Parathyroid adenoma (tissue), 2 donors: Measurements from ENCODE around the gene ARHGAP26.

Experiments used
- H2AFZ ChIP-seq: fragments of 300-600 bp; sonication (generic); one replicate; pipeline ENCODE4 v1.7.0; 2017; ENCODE audit warnings: antibody characterized with exemption, mild to moderate bottlenecking
- H3K27ac ChIP-seq: fragments of 300-600 bp; sonication (generic); one replicate; pipeline ENCODE4 v1.7.0; 2017
- H3K27me3 ChIP-seq: fragments of 300-600 bp; sonication (generic); one replicate; pipeline ENCODE4 v1.7.0; 2017; ENCODE audit warnings: low read length; ENCODE audit not compliant: control insufficient read depth, insufficient read depth
- H3K36me3 ChIP-seq: fragments of 300-600 bp; sonication (generic); one replicate; pipeline ENCODE4 v1.7.0; 2017; ENCODE audit warnings: low read length; ENCODE audit not compliant: control insufficient read depth, insufficient read depth
- H3K4me1 ChIP-seq: fragments of 300-600 bp; sonication (generic); one replicate; pipeline ENCODE4 v1.7.0; 2017; ENCODE audit warnings: control low read depth
- H3K4me2 ChIP-seq: fragments of 300-600 bp; sonication (generic); one replicate; pipeline ENCODE4 v1.7.0; 2017; ENCODE audit warnings: low read length
- H3K4me3 ChIP-seq: fragments of 300-600 bp; sonication (generic); one replicate; pipeline ENCODE4 v1.7.0; 2017; ENCODE audit warnings: low read depth, low read length
- H3K79me2 ChIP-seq: fragments of 300-600 bp; sonication (generic); one replicate; pipeline ENCODE4 v1.7.0; 2017; ENCODE audit warnings: control low read depth
- H3K9ac ChIP-seq: fragments of 300-600 bp; sonication (generic); one replicate; pipeline ENCODE4 v1.7.0; 2017; ENCODE audit warnings: mild to moderate bottlenecking
- H3K9me3 ChIP-seq: fragments of 300-600 bp; sonication (generic); one replicate; pipeline ENCODE4 v1.7.0; 2017; ENCODE audit warnings: low read length; ENCODE audit not compliant: control insufficient read depth
- TF ChIP-seq, protein P1 (sequence below): fragments of 300-600 bp; sonication (generic); IDR thresholded peaks from one replicate; pipeline ENCODE4 v1.7.0; 2017; ENCODE audit warnings: antibody characterized with exemption, mild to moderate bottlenecking
- donor health status: primary hyperparathyroidism.

ARHGAP26 gene

DNA sequence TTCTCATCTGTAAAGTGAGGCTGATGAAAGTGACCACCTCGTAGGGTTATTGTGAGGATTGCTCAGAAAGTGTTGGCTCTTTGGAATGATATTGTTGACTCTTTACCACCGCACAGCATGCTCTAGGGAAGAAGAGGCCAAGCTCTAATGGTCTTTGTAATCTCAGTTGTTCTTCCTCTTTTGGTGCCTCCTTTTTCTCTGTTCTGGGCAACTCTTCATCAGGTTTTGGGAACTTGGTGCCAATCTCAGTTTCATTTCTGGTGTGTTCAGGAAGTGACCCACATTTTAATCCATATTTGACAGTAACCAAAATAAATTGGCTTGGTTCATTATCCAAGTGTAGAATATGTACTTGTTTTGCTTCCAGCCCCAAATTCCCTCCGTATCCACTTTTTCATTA, 25.1 kb downstream of the ARHGAP26 start:
- no peaks in the 10 kb centered on the region for H3K4me1 ChIP-seq
- H3K79me2 ChIP-seq = no peaks in the 10 kb centered on the region
- TF ChIP-seq, protein P1, sequence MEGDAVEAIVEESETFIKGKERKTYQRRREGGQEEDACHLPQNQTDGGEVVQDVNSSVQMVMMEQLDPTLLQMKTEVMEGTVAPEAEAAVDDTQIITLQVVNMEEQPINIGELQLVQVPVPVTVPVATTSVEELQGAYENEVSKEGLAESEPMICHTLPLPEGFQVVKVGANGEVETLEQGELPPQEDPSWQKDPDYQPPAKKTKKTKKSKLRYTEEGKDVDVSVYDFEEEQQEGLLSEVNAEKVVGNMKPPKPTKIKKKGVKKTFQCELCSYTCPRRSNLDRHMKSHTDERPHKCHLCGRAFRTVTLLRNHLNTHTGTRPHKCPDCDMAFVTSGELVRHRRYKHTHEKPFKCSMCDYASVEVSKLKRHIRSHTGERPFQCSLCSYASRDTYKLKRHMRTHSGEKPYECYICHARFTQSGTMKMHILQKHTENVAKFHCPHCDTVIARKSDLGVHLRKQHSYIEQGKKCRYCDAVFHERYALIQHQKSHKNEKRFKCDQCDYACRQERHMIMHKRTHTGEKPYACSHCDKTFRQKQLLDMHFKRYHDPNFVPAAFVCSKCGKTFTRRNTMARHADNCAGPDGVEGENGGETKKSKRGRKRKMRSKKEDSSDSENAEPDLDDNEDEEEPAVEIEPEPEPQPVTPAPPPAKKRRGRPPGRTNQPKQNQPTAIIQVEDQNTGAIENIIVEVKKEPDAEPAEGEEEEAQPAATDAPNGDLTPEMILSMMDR = no peak
- no peaks in the 10 kb centered on the region for H3K9me3 ChIP-seq
- no peak overlapping the region for H3K9ac ChIP-seq
- no peak overlapping the region for H3K4me2 ChIP-seq
- H2AFZ ChIP-seq = no peak overlapping the region
- no peaks in the 10 kb centered on the region for H3K36me3 ChIP-seq
- no peak overlapping the region for H3K4me3 ChIP-seq
- H3K27me3 ChIP-seq = no peaks in the 10 kb centered on the region
- H3K27ac ChIP-seq = no peak overlapping the region

DNA sequence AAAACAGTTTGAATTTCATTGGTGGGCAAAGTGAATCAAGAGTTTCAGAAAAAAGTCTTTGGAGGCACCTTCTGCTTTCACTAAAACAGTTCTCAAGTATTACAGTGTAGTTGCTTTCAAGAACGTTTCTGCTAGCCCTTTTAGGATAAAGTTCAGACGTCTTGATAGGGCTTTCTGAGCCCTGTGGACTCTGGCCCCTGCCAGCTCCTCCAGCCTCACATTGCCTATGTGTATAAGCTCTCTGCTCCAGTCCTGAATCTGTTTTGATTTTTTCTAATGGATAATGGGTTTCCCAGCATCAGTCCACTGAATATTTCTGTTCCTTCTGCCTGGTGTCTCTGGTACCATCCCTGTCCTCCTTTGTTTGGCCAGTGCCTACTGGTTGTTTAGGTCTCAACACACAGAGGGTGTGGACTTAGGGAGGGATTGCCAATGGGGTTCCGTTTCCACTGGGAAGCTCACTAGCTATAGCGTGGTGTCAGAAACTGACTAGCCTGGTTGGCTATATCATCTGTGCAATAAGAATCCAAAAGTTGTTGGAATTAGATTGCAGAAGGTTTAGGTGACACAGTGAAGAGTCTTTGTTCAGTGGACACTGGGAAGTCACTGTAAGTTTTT, 26.4 kb downstream of the ARHGAP26 start:
- TF ChIP-seq, protein P1 = no peak
- no peak overlapping the region for H3K27ac ChIP-seq
- no peak overlapping the region for H3K4me3 ChIP-seq
- H3K79me2 ChIP-seq = no peaks in the 10 kb centered on the region
- no peaks in the 10 kb centered on the region for H3K9me3 ChIP-seq
- H3K36me3 ChIP-seq = no peaks in the 10 kb centered on the region
- H2AFZ ChIP-seq = no peak overlapping the region
- no peaks in the 10 kb centered on the region for H3K27me3 ChIP-seq
- H3K9ac ChIP-seq = no peak overlapping the region
- H3K4me2 ChIP-seq = no peak overlapping the region
- no peaks in the 10 kb centered on the region for H3K4me1 ChIP-seq

DNA sequence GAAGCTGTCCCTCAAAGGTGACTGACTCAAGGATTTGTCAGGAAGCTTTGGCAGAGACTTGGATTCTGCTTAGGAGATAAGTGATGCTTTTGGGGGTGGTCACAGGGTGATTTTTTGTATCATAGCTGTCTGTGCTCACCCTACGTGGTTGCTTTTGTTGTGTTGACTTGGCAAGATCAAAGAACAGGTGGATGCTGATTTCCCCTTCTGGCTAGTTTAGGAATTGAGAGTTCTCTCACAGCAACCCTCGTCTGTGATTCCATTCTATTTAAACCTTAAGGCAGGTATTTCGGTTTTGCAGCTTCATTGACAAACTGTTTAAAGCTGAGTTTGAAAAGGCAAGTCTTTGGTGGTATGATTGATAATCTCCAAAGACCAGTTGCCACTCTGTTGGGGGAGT, 27.2 kb downstream of the ARHGAP26 start:
- no peaks in the 10 kb centered on the region for H3K36me3 ChIP-seq
- TF ChIP-seq, protein P1 = no peak
- no peaks in the 10 kb centered on the region for H3K9me3 ChIP-seq
- H3K4me3 ChIP-seq = no peak overlapping the region
- H3K9ac ChIP-seq = no peak overlapping the region
- no peaks in the 10 kb centered on the region for H3K79me2 ChIP-seq
- no peak overlapping the region for H2AFZ ChIP-seq
- H3K27me3 ChIP-seq = no peaks in the 10 kb centered on the region
- no peak overlapping the region for H3K4me2 ChIP-seq
- H3K27ac ChIP-seq = no peak overlapping the region
- no peaks in the 10 kb centered on the region for H3K4me1 ChIP-seq

DNA sequence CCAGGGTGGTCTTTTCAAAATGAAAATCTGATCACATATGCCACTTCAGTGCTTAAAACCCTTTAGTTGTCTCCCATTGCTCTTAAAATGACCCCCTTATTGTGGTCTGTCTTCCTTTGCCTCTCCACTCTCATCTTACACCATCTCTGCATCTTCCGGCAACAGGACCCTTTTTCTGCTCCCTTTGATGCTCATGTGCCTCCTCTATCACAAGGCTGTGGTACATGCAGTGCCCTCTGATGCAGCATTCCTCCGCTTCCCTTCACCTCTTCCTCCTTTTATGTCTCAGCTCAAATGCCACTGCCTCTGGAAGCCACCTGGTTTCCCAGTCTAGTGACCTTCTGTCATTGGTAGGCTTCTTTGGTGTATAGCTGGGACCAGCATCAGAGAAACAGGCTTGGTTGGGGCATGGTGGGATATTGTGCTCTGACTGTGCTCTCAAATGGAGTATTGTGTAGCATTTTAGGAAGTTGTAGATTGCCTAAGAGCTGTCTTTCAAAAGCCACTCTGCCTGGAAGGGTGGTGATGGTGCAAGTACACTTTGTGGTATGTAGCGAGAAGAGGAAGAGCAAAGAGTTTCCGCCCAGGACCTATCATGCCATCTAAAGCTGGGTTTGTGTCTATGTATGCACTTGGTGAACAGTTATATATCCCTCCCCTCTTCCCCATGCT, 28.1 kb downstream of the ARHGAP26 start:
- Histone ChIP-seq H3K79me2 (no peaks in the 10 kb centered on the region), H2AFZ (no peak overlapping the region), H3K9me3 (no peaks in the 10 kb centered on the region), H3K4me1 (no peaks in the 10 kb centered on the region), H3K36me3 (no peaks in the 10 kb centered on the region), H3K4me2 (no peak overlapping the region), H3K9ac (no peak overlapping the region), H3K4me3 (no peak overlapping the region), H3K27me3 (no peaks in the 10 kb centered on the region), H3K27ac (no peak overlapping the region)
- TF ChIP-seq, protein P1 = no peak
